Measurements from ENCODE around the gene CENPN. TPM values are rescaled to one million over a fixed set of nuclear protein-coding genes. Genes with fewer than 3 reads are reported as not detected.
A peak's percentile ranks its signal among the peaks of the same experiment; 100 is the strongest.

The CENPN gene
- 13.5 TPM for total RNA-seq
- 10 to 100 TPM in 1 of 4 donors, 1 to 10 TPM in 3; 3.4 to 11.6 (median 6.8) TPM for polyA plus RNA-seq

GRCh38 chr16:81006813-81007695 is at the start of gene CENPN, which contains the start of gene CMC2:
Gene CENPN (plus strand): TSS chr16:81007214. CDS start chr16:81011940, 4,726 bp downstream.
Gene CMC2 (minus strand): TSS chr16:81006885. CDS start chr16:80997394, 9,491 bp downstream.
- peak within 1 kb of the TSS; percentile 98 for H3K27ac ChIP-seq (ENCODE audit: insufficient read depth, low read length, poor library complexity, severe bottlenecking)
- H3K36me3 ChIP-seq (ENCODE audit: control insufficient read depth, insufficient read depth, low read length): no peaks in the 10 kb centered on the region
- H3K4me1 ChIP-seq (ENCODE audit: control insufficient read depth, insufficient read depth, low read length, poor library complexity, severe bottlenecking): peaks cover 37% of the 10 kb centered on the region
- peak within 1 kb of the TSS; percentile 97 to 100 (median 99) for H3K27ac Mint-ChIP-seq
- H3K27me3 Mint-ChIP-seq: peaks cover 7% of the 10 kb centered on the region
- no peaks in the 10 kb centered on the region for H3K9me3 ChIP-seq (ENCODE audit: control insufficient read depth in 2 of 2, low read length in 2 of 2)
- peaks cover 21 to 54% (median 28%) of the 10 kb centered on the region in 4 donors for H3K4me1 Mint-ChIP-seq
- peaks cover 3% of the 10 kb centered on the region for H3K36me3 Mint-ChIP-seq
- no peaks in the 10 kb centered on the region for H3K9me3 Mint-ChIP-seq
- peak; percentile 85 to 87 for ATAC-seq (ENCODE audit: low read depth in 2 of 2)
- peak within 1 kb of the TSS; percentile 95 to 99 (median 97) for H3K4me3 Mint-ChIP-seq
- H3K27me3 ChIP-seq (ENCODE audit: control insufficient read depth, insufficient read depth, low read length): no peaks in the 10 kb centered on the region
- peak; percentile 96 to 100 (median 99) for DNase-seq
- peak within 1 kb of the TSS; percentile 93 for H3K4me3 ChIP-seq (ENCODE audit: low read depth, low read length)

GRCh38 chr16:80958284-80958683 is 48.7 kb upstream of the CENPN start:
- H3K36me3 Mint-ChIP-seq: peaks cover 24% of the 10 kb centered on the region
- peaks cover 9 to 58% (median 26%) of the 10 kb centered on the region in 7 donors for H3K9me3 Mint-ChIP-seq
- H3K27me3 Mint-ChIP-seq: peaks cover 11% of the 10 kb centered on the region
- Histone ChIP-seq H3K4me3 (ENCODE audit: low read depth, low read length) (no peak overlapping the region), H3K9me3 (ENCODE audit: control insufficient read depth in 2 of 2, low read length in 2 of 2) (peaks cover 17 to 32% of the 10 kb centered on the region in 2 experiments), H3K36me3 (ENCODE audit: control insufficient read depth, insufficient read depth, low read length) (no peaks in the 10 kb centered on the region), H3K4me1 (ENCODE audit: control insufficient read depth, insufficient read depth, low read length, poor library complexity, severe bottlenecking) (no peaks in the 10 kb centered on the region), H3K27ac (ENCODE audit: insufficient read depth, low read length, poor library complexity, severe bottlenecking) (no peak overlapping the region), H3K27me3 (ENCODE audit: control insufficient read depth, insufficient read depth, low read length) (no peaks in the 10 kb centered on the region)
- ATAC-seq (ENCODE audit: low read depth in 2 of 2): no peak
- H3K27ac Mint-ChIP-seq: no peak overlapping the region
- no peak overlapping the region for H3K4me3 Mint-ChIP-seq
- no peak for DNase-seq
- no peaks in the 10 kb centered on the region for H3K4me1 Mint-ChIP-seq

- Mint-ChIP-seq H3K9me3 (peaks cover 5 to 31% (median 9%) of the 10 kb centered on the region in 7 donors), H3K36me3 (peaks cover 4% of the 10 kb centered on the region), H3K4me3 (no peak overlapping the region), H3K27ac (no peak overlapping the region), H3K27me3 (peaks cover 6% of the 10 kb centered on the region), H3K4me1 (peaks cover 0 to 11% (median 4%) of the 10 kb centered on the region in 4 donors)
- H3K9me3 ChIP-seq (ENCODE audit: control insufficient read depth in 2 of 2, low read length in 2 of 2): peaks cover 11 to 21% of the 10 kb centered on the region in 2 experiments
- no peaks in the 10 kb centered on the region for H3K27me3 ChIP-seq (ENCODE audit: control insufficient read depth, insufficient read depth, low read length)
- H3K27ac ChIP-seq (ENCODE audit: insufficient read depth, low read length, poor library complexity, severe bottlenecking): no peak overlapping the region
- DNase-seq: no peak
- no peak overlapping the region for H3K4me3 ChIP-seq (ENCODE audit: low read depth, low read length)
- H3K4me1 ChIP-seq (ENCODE audit: control insufficient read depth, insufficient read depth, low read length, poor library complexity, severe bottlenecking): no peaks in the 10 kb centered on the region
- no peaks in the 10 kb centered on the region for H3K36me3 ChIP-seq (ENCODE audit: control insufficient read depth, insufficient read depth, low read length)
- ATAC-seq (ENCODE audit: low read depth in 2 of 2): no peak
Measured at GRCh38 chr16:80962879-80963278, 44.1 kb upstream of the CENPN start.

- H3K27me3 Mint-ChIP-seq: no peaks in the 10 kb centered on the region
- peaks cover 2 to 19% (median 6%) of the 10 kb centered on the region in 7 donors for H3K9me3 Mint-ChIP-seq
- no peaks in the 10 kb centered on the region for H3K4me1 ChIP-seq (ENCODE audit: control insufficient read depth, insufficient read depth, low read length, poor library complexity, severe bottlenecking)
- no peak for ATAC-seq (ENCODE audit: low read depth in 2 of 2)
- H3K36me3 ChIP-seq (ENCODE audit: control insufficient read depth, insufficient read depth, low read length): no peaks in the 10 kb centered on the region
- H3K4me3 Mint-ChIP-seq: peak overlapping the region in 1 of 4 donors; percentile 38
- no peak overlapping the region for H3K4me3 ChIP-seq (ENCODE audit: low read depth, low read length)
- H3K27ac Mint-ChIP-seq: no peak overlapping the region
- H3K27ac ChIP-seq (ENCODE audit: insufficient read depth, low read length, poor library complexity, severe bottlenecking): no peak overlapping the region
- peaks cover 0 to 11% (median 6%) of the 10 kb centered on the region in 4 donors for H3K4me1 Mint-ChIP-seq
- no peaks in the 10 kb centered on the region for H3K27me3 ChIP-seq (ENCODE audit: control insufficient read depth, insufficient read depth, low read length)
- DNase-seq: no peak
- H3K36me3 Mint-ChIP-seq: peaks cover 9% of the 10 kb centered on the region
- H3K9me3 ChIP-seq (ENCODE audit: control insufficient read depth in 2 of 2, low read length in 2 of 2): peaks cover 0 to 9% of the 10 kb centered on the region in 2 experiments
Measured at GRCh38 chr16:80964351-80964750, 42.7 kb upstream of the CENPN start.

GRCh38 chr16:80966617-80967016 is 40.4 kb upstream of the CENPN start:
- H3K27ac Mint-ChIP-seq: no peak overlapping the region
- Histone ChIP-seq H3K4me1 (ENCODE audit: control insufficient read depth, insufficient read depth, low read length, poor library complexity, severe bottlenecking) (no peaks in the 10 kb centered on the region), H3K9me3 (ENCODE audit: control insufficient read depth in 2 of 2, low read length in 2 of 2) (no peaks in the 10 kb centered on the region), H3K36me3 (ENCODE audit: control insufficient read depth, insufficient read depth, low read length) (no peaks in the 10 kb centered on the region), H3K27ac (ENCODE audit: insufficient read depth, low read length, poor library complexity, severe bottlenecking) (no peak overlapping the region), H3K27me3 (ENCODE audit: control insufficient read depth, insufficient read depth, low read length) (no peaks in the 10 kb centered on the region), H3K4me3 (ENCODE audit: low read depth, low read length) (no peak overlapping the region)
- peaks cover 0 to 11% (median 6%) of the 10 kb centered on the region in 4 donors for H3K4me1 Mint-ChIP-seq
- no peak overlapping the region for H3K4me3 Mint-ChIP-seq
- peaks cover 10% of the 10 kb centered on the region for H3K36me3 Mint-ChIP-seq
- no peaks in the 10 kb centered on the region for H3K9me3 Mint-ChIP-seq
- H3K27me3 Mint-ChIP-seq: no peaks in the 10 kb centered on the region
- DNase-seq: no peak
- no peak for ATAC-seq (ENCODE audit: low read depth in 2 of 2)

GRCh38 chr16:80968386-80969113 is 38.5 kb upstream of the CENPN start:
- no peak overlapping the region for H3K27ac Mint-ChIP-seq
- H3K27ac ChIP-seq (ENCODE audit: insufficient read depth, low read length, poor library complexity, severe bottlenecking): no peak overlapping the region
- no peaks in the 10 kb centered on the region for H3K9me3 Mint-ChIP-seq
- no peaks in the 10 kb centered on the region for H3K4me1 ChIP-seq (ENCODE audit: control insufficient read depth, insufficient read depth, low read length, poor library complexity, severe bottlenecking)
- DNase-seq (no peak), ATAC-seq (ENCODE audit: low read depth in 2 of 2) (no peak)
- no peak overlapping the region for H3K4me3 Mint-ChIP-seq
- H3K9me3 ChIP-seq (ENCODE audit: control insufficient read depth in 2 of 2, low read length in 2 of 2): no peaks in the 10 kb centered on the region
- H3K36me3 Mint-ChIP-seq: peaks cover 11% of the 10 kb centered on the region
- no peaks in the 10 kb centered on the region for H3K27me3 Mint-ChIP-seq
- no peaks in the 10 kb centered on the region for H3K27me3 ChIP-seq (ENCODE audit: control insufficient read depth, insufficient read depth, low read length)
- H3K4me1 Mint-ChIP-seq: peaks cover 0 to 17% (median 6%) of the 10 kb centered on the region in 4 donors
- no peaks in the 10 kb centered on the region for H3K36me3 ChIP-seq (ENCODE audit: control insufficient read depth, insufficient read depth, low read length)
- no peak overlapping the region for H3K4me3 ChIP-seq (ENCODE audit: low read depth, low read length)

GRCh38 chr16:80969114-80969484 is 37.9 kb upstream of the CENPN start:
- Mint-ChIP-seq H3K27ac (peak overlapping the region in 1 of 3 donors; percentile 69), H3K27me3 (no peaks in the 10 kb centered on the region), H3K9me3 (no peaks in the 10 kb centered on the region), H3K36me3 (peaks cover 16% of the 10 kb centered on the region), H3K4me3 (no peak overlapping the region), H3K4me1 (peaks cover 0 to 14% (median 8%) of the 10 kb centered on the region in 4 donors)
- ATAC-seq (ENCODE audit: low read depth in 2 of 2) (no peak), DNase-seq (no peak)
- H3K27me3 ChIP-seq (ENCODE audit: control insufficient read depth, insufficient read depth, low read length): no peaks in the 10 kb centered on the region
- no peaks in the 10 kb centered on the region for H3K4me1 ChIP-seq (ENCODE audit: control insufficient read depth, insufficient read depth, low read length, poor library complexity, severe bottlenecking)
- no peaks in the 10 kb centered on the region for H3K36me3 ChIP-seq (ENCODE audit: control insufficient read depth, insufficient read depth, low read length)
- H3K9me3 ChIP-seq (ENCODE audit: control insufficient read depth in 2 of 2, low read length in 2 of 2): no peaks in the 10 kb centered on the region
- H3K27ac ChIP-seq (ENCODE audit: insufficient read depth, low read length, poor library complexity, severe bottlenecking): no peak overlapping the region
- no peak overlapping the region for H3K4me3 ChIP-seq (ENCODE audit: low read depth, low read length)
